Measurements from ENCODE around the gene RBL2.

The RBL2 gene

GRCh38 chr16:53445534-53445933, 11.3 kb downstream of the RBL2 start:
- H3K36me3 ChIP-seq (ENCODE audit: control insufficient read depth in 1 of 2, insufficient read depth in 2 of 2, low read length in 2 of 2), result peaks cover 12 to 29% of the 10 kb centered on the region in 2 donors
- H3K9me3 ChIP-seq (ENCODE audit: control insufficient read depth in 1 of 2, low read length in 2 of 2), result no peaks in the 10 kb centered on the region
- H3K4me1 ChIP-seq (ENCODE audit: control insufficient read depth in 1 of 2, insufficient read depth in 2 of 2, low read length in 2 of 2), result no peaks in the 10 kb centered on the region
- no peak overlapping the region for H3K9ac ChIP-seq (ENCODE audit: low read depth in 1 of 2, low read length in 2 of 2)
- no peaks in the 10 kb centered on the region for H3K27me3 ChIP-seq (ENCODE audit: control insufficient read depth in 1 of 2, insufficient read depth in 2 of 2, low read length in 2 of 2)
- H3K27ac ChIP-seq (ENCODE audit: low read depth, low read length), result no peak overlapping the region
- H3K4me3 ChIP-seq (ENCODE audit: low read depth in 1 of 2, low read length in 2 of 2), result no peak overlapping the region

GRCh38 chr16:53446090-53446489, 11.8 kb downstream of the RBL2 start:
- H3K4me1 ChIP-seq (ENCODE audit: control insufficient read depth in 1 of 2, insufficient read depth in 2 of 2, low read length in 2 of 2), result no peaks in the 10 kb centered on the region
- H3K9ac ChIP-seq (ENCODE audit: low read depth in 1 of 2, low read length in 2 of 2), result no peak overlapping the region
- H3K27ac ChIP-seq (ENCODE audit: low read depth, low read length), result no peak overlapping the region
- H3K9me3 ChIP-seq (ENCODE audit: control insufficient read depth in 1 of 2, low read length in 2 of 2), result no peaks in the 10 kb centered on the region
- H3K27me3 ChIP-seq (ENCODE audit: control insufficient read depth in 1 of 2, insufficient read depth in 2 of 2, low read length in 2 of 2), result no peaks in the 10 kb centered on the region
- H3K4me3 ChIP-seq (ENCODE audit: low read depth in 1 of 2, low read length in 2 of 2), result no peak overlapping the region
- peaks cover 11 to 27% of the 10 kb centered on the region in 2 donors for H3K36me3 ChIP-seq (ENCODE audit: control insufficient read depth in 1 of 2, insufficient read depth in 2 of 2, low read length in 2 of 2)

- Histone ChIP-seq H3K9ac (ENCODE audit: low read depth in 1 of 2, low read length in 2 of 2) (no peak overlapping the region), H3K27ac (ENCODE audit: low read depth, low read length) (no peak overlapping the region), H3K27me3 (ENCODE audit: control insufficient read depth in 1 of 2, insufficient read depth in 2 of 2, low read length in 2 of 2) (no peaks in the 10 kb centered on the region), H3K36me3 (ENCODE audit: control insufficient read depth in 1 of 2, insufficient read depth in 2 of 2, low read length in 2 of 2) (peaks cover 18 to 28% of the 10 kb centered on the region in 2 donors), H3K4me3 (ENCODE audit: low read depth in 1 of 2, low read length in 2 of 2) (no peak overlapping the region), H3K9me3 (ENCODE audit: control insufficient read depth in 1 of 2, low read length in 2 of 2) (no peaks in the 10 kb centered on the region), H3K4me1 (ENCODE audit: control insufficient read depth in 1 of 2, insufficient read depth in 2 of 2, low read length in 2 of 2) (no peaks in the 10 kb centered on the region)
These were observed 15.7 kb downstream of the RBL2 start for GRCh38 chr16:53449816-53450517.

- Histone ChIP-seq H3K4me3 (ENCODE audit: low read depth in 1 of 2, low read length in 2 of 2) (no peak overlapping the region), H3K9ac (ENCODE audit: low read depth in 1 of 2, low read length in 2 of 2) (no peak overlapping the region), H3K36me3 (ENCODE audit: control insufficient read depth in 1 of 2, insufficient read depth in 2 of 2, low read length in 2 of 2) (peaks cover 17 to 45% of the 10 kb centered on the region in 2 donors), H3K27ac (ENCODE audit: low read depth, low read length) (no peak overlapping the region), H3K9me3 (ENCODE audit: control insufficient read depth in 1 of 2, low read length in 2 of 2) (no peaks in the 10 kb centered on the region), H3K27me3 (ENCODE audit: control insufficient read depth in 1 of 2, insufficient read depth in 2 of 2, low read length in 2 of 2) (no peaks in the 10 kb centered on the region), H3K4me1 (ENCODE audit: control insufficient read depth in 1 of 2, insufficient read depth in 2 of 2, low read length in 2 of 2) (no peaks in the 10 kb centered on the region)
These were observed 19.7 kb downstream of the RBL2 start for GRCh38 chr16:53453928-53454327.

- Histone ChIP-seq H3K36me3 (ENCODE audit: control insufficient read depth in 1 of 2, insufficient read depth in 2 of 2, low read length in 2 of 2) (peaks cover 27 to 58% of the 10 kb centered on the region in 2 donors), H3K9me3 (ENCODE audit: control insufficient read depth in 1 of 2, low read length in 2 of 2) (no peaks in the 10 kb centered on the region), H3K27me3 (ENCODE audit: control insufficient read depth in 1 of 2, insufficient read depth in 2 of 2, low read length in 2 of 2) (no peaks in the 10 kb centered on the region), H3K4me3 (ENCODE audit: low read depth in 1 of 2, low read length in 2 of 2) (no peak overlapping the region), H3K27ac (ENCODE audit: low read depth, low read length) (no peak overlapping the region), H3K4me1 (ENCODE audit: control insufficient read depth in 1 of 2, insufficient read depth in 2 of 2, low read length in 2 of 2) (no peaks in the 10 kb centered on the region), H3K9ac (ENCODE audit: low read depth in 1 of 2, low read length in 2 of 2) (no peak overlapping the region)
These were observed 22.4 kb downstream of the RBL2 start for GRCh38 chr16:53456625-53457024.

- Histone ChIP-seq H3K4me3 (ENCODE audit: low read depth in 1 of 2, low read length in 2 of 2) (no peak overlapping the region), H3K9ac (ENCODE audit: low read depth in 1 of 2, low read length in 2 of 2) (no peak overlapping the region), H3K36me3 (ENCODE audit: control insufficient read depth in 1 of 2, insufficient read depth in 2 of 2, low read length in 2 of 2) (peaks cover 20 to 69% of the 10 kb centered on the region in 2 donors), H3K27me3 (ENCODE audit: control insufficient read depth in 1 of 2, insufficient read depth in 2 of 2, low read length in 2 of 2) (no peaks in the 10 kb centered on the region), H3K27ac (ENCODE audit: low read depth, low read length) (no peak overlapping the region), H3K9me3 (ENCODE audit: control insufficient read depth in 1 of 2, low read length in 2 of 2) (no peaks in the 10 kb centered on the region), H3K4me1 (ENCODE audit: control insufficient read depth in 1 of 2, insufficient read depth in 2 of 2, low read length in 2 of 2) (no peaks in the 10 kb centered on the region)
These were observed 23.4 kb downstream of the RBL2 start for GRCh38 chr16:53457670-53458069.

GRCh38 chr16:53458635-53459034, 24.4 kb downstream of the RBL2 start:
- no peak overlapping the region for H3K27ac ChIP-seq (ENCODE audit: low read depth, low read length)

GRCh38 chr16:53465606-53466280, 31.5 kb downstream of the RBL2 start:
- H3K9me3 ChIP-seq (ENCODE audit: control insufficient read depth in 1 of 2, low read length in 2 of 2), result no peaks in the 10 kb centered on the region
- no peak overlapping the region for H3K9ac ChIP-seq (ENCODE audit: low read depth in 1 of 2, low read length in 2 of 2)
- no peak overlapping the region for H3K27ac ChIP-seq (ENCODE audit: low read depth, low read length)
- no peak overlapping the region for H3K4me3 ChIP-seq (ENCODE audit: low read depth in 1 of 2, low read length in 2 of 2)
- H3K27me3 ChIP-seq (ENCODE audit: control insufficient read depth in 1 of 2, insufficient read depth in 2 of 2, low read length in 2 of 2), result no peaks in the 10 kb centered on the region
- H3K4me1 ChIP-seq (ENCODE audit: control insufficient read depth in 1 of 2, insufficient read depth in 2 of 2, low read length in 2 of 2), result no peaks in the 10 kb centered on the region
- peaks cover 13 to 74% of the 10 kb centered on the region in 2 donors for H3K36me3 ChIP-seq (ENCODE audit: control insufficient read depth in 1 of 2, insufficient read depth in 2 of 2, low read length in 2 of 2)

More at GRCh38 chr16:53458635-53459034, 24.4 kb downstream of the RBL2 start:
- Histone ChIP-seq H3K9me3 (ENCODE audit: control insufficient read depth in 1 of 2, low read length in 2 of 2) (no peaks in the 10 kb centered on the region), H3K9ac (ENCODE audit: low read depth in 1 of 2, low read length in 2 of 2) (no peak overlapping the region), H3K4me3 (ENCODE audit: low read depth in 1 of 2, low read length in 2 of 2) (no peak overlapping the region), H3K27me3 (ENCODE audit: control insufficient read depth in 1 of 2, insufficient read depth in 2 of 2, low read length in 2 of 2) (no peaks in the 10 kb centered on the region), H3K36me3 (ENCODE audit: control insufficient read depth in 1 of 2, insufficient read depth in 2 of 2, low read length in 2 of 2) (peaks cover 20 to 72% of the 10 kb centered on the region in 2 donors), H3K4me1 (ENCODE audit: control insufficient read depth in 1 of 2, insufficient read depth in 2 of 2, low read length in 2 of 2) (no peaks in the 10 kb centered on the region)

- H3K4me3 ChIP-seq (ENCODE audit: low read depth in 1 of 2, low read length in 2 of 2), result no peak overlapping the region
- H3K27ac ChIP-seq (ENCODE audit: low read depth, low read length), result no peak overlapping the region
- peaks cover 36 to 60% of the 10 kb centered on the region in 2 donors for H3K36me3 ChIP-seq (ENCODE audit: control insufficient read depth in 1 of 2, insufficient read depth in 2 of 2, low read length in 2 of 2)
- no peaks in the 10 kb centered on the region for H3K9me3 ChIP-seq (ENCODE audit: control insufficient read depth in 1 of 2, low read length in 2 of 2)
- H3K4me1 ChIP-seq (ENCODE audit: control insufficient read depth in 1 of 2, insufficient read depth in 2 of 2, low read length in 2 of 2), result no peaks in the 10 kb centered on the region
- H3K9ac ChIP-seq (ENCODE audit: low read depth in 1 of 2, low read length in 2 of 2), result no peak overlapping the region
- no peaks in the 10 kb centered on the region for H3K27me3 ChIP-seq (ENCODE audit: control insufficient read depth in 1 of 2, insufficient read depth in 2 of 2, low read length in 2 of 2)
These were observed 42.6 kb downstream of the RBL2 start for GRCh38 chr16:53476867-53477266.

- peaks cover 39 to 73% of the 10 kb centered on the region in 2 donors for H3K36me3 ChIP-seq (ENCODE audit: control insufficient read depth in 1 of 2, insufficient read depth in 2 of 2, low read length in 2 of 2)
- no peak overlapping the region for H3K9ac ChIP-seq (ENCODE audit: low read depth in 1 of 2, low read length in 2 of 2)
- no peak overlapping the region for H3K4me3 ChIP-seq (ENCODE audit: low read depth in 1 of 2, low read length in 2 of 2)
- no peaks in the 10 kb centered on the region for H3K27me3 ChIP-seq (ENCODE audit: control insufficient read depth in 1 of 2, insufficient read depth in 2 of 2, low read length in 2 of 2)
- H3K9me3 ChIP-seq (ENCODE audit: control insufficient read depth in 1 of 2, low read length in 2 of 2), result no peaks in the 10 kb centered on the region
- H3K27ac ChIP-seq (ENCODE audit: low read depth, low read length), result no peak overlapping the region
- no peaks in the 10 kb centered on the region for H3K4me1 ChIP-seq (ENCODE audit: control insufficient read depth in 1 of 2, insufficient read depth in 2 of 2, low read length in 2 of 2)
These were observed 44.7 kb downstream of the RBL2 start for GRCh38 chr16:53478965-53479364.

Measured in duodenal mucosa (tissue), 2 donors.